ENCODE measurements around the gene METTL21A.
A peak's percentile ranks its signal among the peaks of the same experiment; 100 is the strongest.

Gene METTL21A

GRCh38 chr2:207632575-207633493 lies 7.6 kb upstream of the METTL21A start:
- no peak overlapping the region for H3K4me3 ChIP-seq
- TF ChIP-seq CTCF (IDR thresholded peaks at IDR 0.05), result no peak
- no peaks in the 10 kb centered on the region for H3K36me3 ChIP-seq
- DNase-seq, result no peak
- no peaks in the 10 kb centered on the region for H3K4me1 ChIP-seq
- H3K9me3 ChIP-seq, result no peaks in the 10 kb centered on the region
- H3K27me3 ChIP-seq, result no peaks in the 10 kb centered on the region
- H3K27ac ChIP-seq, result no peak overlapping the region
- intact Hi-C loops (cut with DNase I; ENCODE audit: low total_unique reads), result no loop called here

GRCh38 chr2:207630491-207630890 lies 5.3 kb upstream of the METTL21A start:
- DNase-seq, result no peak
- Histone ChIP-seq H3K4me3 (no peak overlapping the region), H3K9me3 (no peaks in the 10 kb centered on the region), H3K36me3 (no peaks in the 10 kb centered on the region), H3K4me1 (peaks cover 0 to 16% (median 4%) of the 10 kb centered on the region in 4 donors), H3K27me3 (no peaks in the 10 kb centered on the region), H3K27ac (no peak overlapping the region)
- no peak for TF ChIP-seq CTCF (IDR thresholded peaks at IDR 0.05)
- intact Hi-C loops (cut with DNase I; ENCODE audit: low total_unique reads), result no loop called here

DNA sequence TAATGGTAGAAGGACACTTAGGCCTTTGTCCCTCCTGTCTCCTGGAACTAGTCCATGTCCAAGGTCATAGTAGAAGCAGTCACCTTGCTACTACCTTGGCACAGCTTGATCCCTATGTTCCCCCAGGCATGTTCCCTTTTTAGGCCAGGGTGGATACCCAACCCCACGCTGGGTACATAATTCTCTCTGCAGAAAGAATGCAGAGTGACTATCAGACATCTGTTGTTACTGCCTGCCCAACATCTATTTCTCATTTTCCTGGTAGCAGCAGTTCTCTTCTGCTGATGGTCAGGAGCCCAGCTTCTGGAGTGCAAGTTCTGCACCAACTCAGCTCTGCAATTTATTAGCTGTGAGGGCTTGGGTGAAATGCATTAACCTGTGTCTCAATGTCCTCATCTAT lies 4.4 kb upstream of the METTL21A start:
- intact Hi-C loops (cut with DNase I; ENCODE audit: low total_unique reads), result loop anchor here (5.0 to 10.0 kb wide), 3 partner anchors 85 to 635 kb away; partner anchors contain the start of genes CCNYL1, CREB1 and PIKFYVE
- Histone ChIP-seq H3K9me3 (no peaks in the 10 kb centered on the region), H3K27ac (no peak overlapping the region), H3K4me3 (no peak overlapping the region), H3K27me3 (no peaks in the 10 kb centered on the region), H3K36me3 (no peaks in the 10 kb centered on the region), H3K4me1 (peaks cover 0 to 16% (median 4%) of the 10 kb centered on the region in 4 donors)
- DNase-seq, result no peak
- TF ChIP-seq CTCF (IDR thresholded peaks at IDR 0.05), result no peak

- intact Hi-C loops (cut with DNase I; ENCODE audit: low total_unique reads), result loop anchor here (2.0 to 10.0 kb wide), 4 partner anchors 90 to 640 kb away; partner anchors contain the start of genes CCNYL1, CREB1, FZD5 and PIKFYVE
- TF ChIP-seq CTCF (IDR thresholded peaks at IDR 0.05), result no peak
- H3K27me3 ChIP-seq, result no peaks in the 10 kb centered on the region
- H3K27ac ChIP-seq, result peak overlapping the region; percentile 78 to 94
- no peaks in the 10 kb centered on the region for H3K36me3 ChIP-seq
- peaks cover 0 to 38% (median 7%) of the 10 kb centered on the region in 4 donors for H3K4me1 ChIP-seq
- DNase-seq, result peak; percentile 53 to 72
- H3K4me3 ChIP-seq, result peak overlapping the region; percentile 87 to 98
- H3K9me3 ChIP-seq, result no peaks in the 10 kb centered on the region
These were observed 795 bp downstream of the METTL21A start for GRCh38 chr2:207624185-207625013.

DNA sequence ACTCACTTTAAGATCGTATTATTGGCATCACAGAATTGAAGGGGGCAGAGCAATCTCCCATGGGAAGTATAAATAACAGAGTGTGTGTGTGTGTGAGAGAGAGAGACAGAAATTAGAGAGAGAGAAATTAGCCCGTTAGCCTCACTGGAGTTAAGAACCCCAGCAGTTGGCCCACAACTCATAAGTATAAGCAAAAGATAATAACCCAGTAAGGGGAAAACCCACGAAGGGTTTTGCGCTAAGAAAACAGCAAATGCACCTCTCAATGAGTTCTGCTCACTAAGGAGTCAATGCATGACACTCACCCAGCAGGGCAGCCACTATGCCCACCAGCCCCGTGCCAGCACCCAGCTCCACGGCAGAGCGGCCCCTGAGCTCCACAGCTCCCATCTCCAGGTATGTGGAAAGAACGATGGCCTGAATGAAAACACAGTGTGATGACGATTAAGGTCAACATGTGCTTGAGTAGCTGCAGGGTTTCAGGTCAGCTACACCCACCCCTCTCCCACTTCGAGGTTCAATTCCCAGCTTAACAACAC lies 3.6 kb downstream of the METTL21A start:
- intact Hi-C loops (cut with DNase I; ENCODE audit: low total_unique reads), result loop anchor here (10.0 kb wide), 2 partner anchors 93 to 643 kb away; partner anchors contain the start of genes CCNYL1 and PIKFYVE

More for the DNA sequence above, 3.6 kb downstream of the METTL21A start:
- no peak for TF ChIP-seq CTCF (IDR thresholded peaks at IDR 0.05)
- no peaks in the 10 kb centered on the region for H3K27me3 ChIP-seq
- H3K36me3 ChIP-seq, result peaks cover 0 to 4% (median 0%) of the 10 kb centered on the region in 3 donors
- H3K4me1 ChIP-seq, result peaks cover 0 to 30% (median 6%) of the 10 kb centered on the region in 4 donors
- H3K4me3 ChIP-seq, result no peak overlapping the region
- no peak overlapping the region for H3K27ac ChIP-seq
- no peak for DNase-seq
- H3K9me3 ChIP-seq, result no peaks in the 10 kb centered on the region

Measured in tibial artery (tissue), 4 donors.